ENCODE measurements around the gene RORC. TPM values are rescaled to one million over a fixed set of nuclear protein-coding genes. Genes with fewer than 3 reads are reported as not detected.
"Not testable (repeated sequence)": the region's sequence is repeated elsewhere in the genome, so short reads cannot be mapped to it uniquely, and the experiment has no call there.

Gene RORC
- total RNA-seq, 1 donor from 2014 or later: 0.17 TPM

DNA sequence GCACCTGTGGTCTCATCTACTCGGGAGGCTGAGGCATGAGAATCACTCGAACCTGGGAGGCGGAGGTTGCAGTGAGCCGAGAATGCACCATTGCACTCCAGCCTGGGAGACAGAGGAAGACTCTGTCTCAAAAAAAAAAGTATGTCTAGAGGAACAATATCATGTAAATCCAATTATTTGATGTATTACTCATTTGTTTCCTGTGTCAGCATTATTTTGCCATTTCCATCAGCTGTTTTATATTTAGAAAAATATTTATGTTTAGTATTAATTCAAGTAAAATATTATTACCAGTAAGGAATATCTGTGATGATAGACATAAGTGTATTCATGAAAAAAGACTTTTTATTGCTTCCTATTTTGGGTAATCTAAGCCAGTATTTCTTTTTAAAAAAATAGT lies 54.3 kb downstream of the RORC start:
- H3K4me3 ChIP-seq (ENCODE audit: low read depth, low read length): no peak overlapping the region
- TF ChIP-seq, protein P1, sequence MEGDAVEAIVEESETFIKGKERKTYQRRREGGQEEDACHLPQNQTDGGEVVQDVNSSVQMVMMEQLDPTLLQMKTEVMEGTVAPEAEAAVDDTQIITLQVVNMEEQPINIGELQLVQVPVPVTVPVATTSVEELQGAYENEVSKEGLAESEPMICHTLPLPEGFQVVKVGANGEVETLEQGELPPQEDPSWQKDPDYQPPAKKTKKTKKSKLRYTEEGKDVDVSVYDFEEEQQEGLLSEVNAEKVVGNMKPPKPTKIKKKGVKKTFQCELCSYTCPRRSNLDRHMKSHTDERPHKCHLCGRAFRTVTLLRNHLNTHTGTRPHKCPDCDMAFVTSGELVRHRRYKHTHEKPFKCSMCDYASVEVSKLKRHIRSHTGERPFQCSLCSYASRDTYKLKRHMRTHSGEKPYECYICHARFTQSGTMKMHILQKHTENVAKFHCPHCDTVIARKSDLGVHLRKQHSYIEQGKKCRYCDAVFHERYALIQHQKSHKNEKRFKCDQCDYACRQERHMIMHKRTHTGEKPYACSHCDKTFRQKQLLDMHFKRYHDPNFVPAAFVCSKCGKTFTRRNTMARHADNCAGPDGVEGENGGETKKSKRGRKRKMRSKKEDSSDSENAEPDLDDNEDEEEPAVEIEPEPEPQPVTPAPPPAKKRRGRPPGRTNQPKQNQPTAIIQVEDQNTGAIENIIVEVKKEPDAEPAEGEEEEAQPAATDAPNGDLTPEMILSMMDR (IDR thresholded peaks at IDR 0.05; ENCODE audit: insufficient read depth, low read length, poor library complexity, severe bottlenecking): no peak
- DNase-seq (ENCODE audit: low read depth): no peak
- no peaks in the 10 kb centered on the region for H3K27me3 ChIP-seq (ENCODE audit: control insufficient read depth, insufficient read depth, low read length)
- H3K36me3 ChIP-seq (ENCODE audit: control insufficient read depth, insufficient read depth, low read length): no peaks in the 10 kb centered on the region

- Histone ChIP-seq H3K36me3 (ENCODE audit: control insufficient read depth, insufficient read depth, low read length) (no peaks in the 10 kb centered on the region), H3K4me3 (ENCODE audit: low read depth, low read length) (no peak overlapping the region), H3K27me3 (ENCODE audit: control insufficient read depth, insufficient read depth, low read length) (no peaks in the 10 kb centered on the region)
- TF ChIP-seq, protein P1 (IDR thresholded peaks at IDR 0.05; ENCODE audit: insufficient read depth, low read length, poor library complexity, severe bottlenecking): no peak
- no peak for DNase-seq (ENCODE audit: low read depth)
Measured at GRCh38 chr1:151776665-151777062, 54.9 kb downstream of the RORC start.

DNA sequence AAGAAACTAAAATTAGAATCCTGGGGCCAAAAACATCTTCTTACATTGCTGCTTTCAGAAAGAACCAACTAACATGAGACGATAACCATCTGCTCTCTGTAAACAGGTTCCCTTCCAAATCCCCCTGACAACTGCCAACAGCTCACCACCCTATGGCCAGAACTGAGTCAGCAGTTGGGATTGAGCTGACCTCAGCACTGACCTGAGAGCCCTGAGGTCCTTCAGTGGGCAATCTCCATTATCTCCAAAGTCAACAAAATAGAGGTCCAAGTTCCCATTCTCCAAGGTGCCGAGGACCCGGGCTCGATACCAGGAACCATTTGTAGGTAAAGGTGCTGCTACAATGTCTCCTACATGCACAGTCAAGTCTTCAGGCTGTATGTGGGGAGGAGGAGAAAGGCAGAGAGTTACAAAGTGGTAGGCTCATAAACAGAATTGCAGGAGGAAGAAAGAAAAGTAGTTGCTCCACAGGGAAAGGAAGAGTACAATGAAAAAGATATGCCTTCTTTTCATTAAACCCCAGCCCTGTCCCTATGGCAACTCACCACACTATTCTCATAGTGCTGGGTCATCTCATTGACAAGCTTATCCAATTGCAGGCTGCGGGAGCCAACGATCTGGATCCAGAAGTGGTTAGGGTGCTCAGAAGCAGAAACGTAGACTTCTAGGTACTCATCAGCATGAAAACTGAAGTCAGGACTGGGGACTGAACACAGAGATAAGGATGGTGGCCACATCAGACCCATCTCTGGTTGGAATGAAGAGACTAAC lies 55.5 kb downstream of the RORC start:
- Histone ChIP-seq H3K4me3 (ENCODE audit: low read depth, low read length) (no peak overlapping the region), H3K36me3 (ENCODE audit: control insufficient read depth, insufficient read depth, low read length) (no peaks in the 10 kb centered on the region), H3K27me3 (ENCODE audit: control insufficient read depth, insufficient read depth, low read length) (no peaks in the 10 kb centered on the region)
- TF ChIP-seq, protein P1 (IDR thresholded peaks at IDR 0.05; ENCODE audit: insufficient read depth, low read length, poor library complexity, severe bottlenecking): no peak
- DNase-seq (ENCODE audit: low read depth): no peak

GRCh38 chr1:151774256-151774922 lies 57.2 kb downstream of the RORC start:
- no peak overlapping the region for H3K4me3 ChIP-seq (ENCODE audit: low read depth, low read length)
- DNase-seq (ENCODE audit: low read depth): no peak
- no peaks in the 10 kb centered on the region for H3K27me3 ChIP-seq (ENCODE audit: control insufficient read depth, insufficient read depth, low read length)
- H3K36me3 ChIP-seq (ENCODE audit: control insufficient read depth, insufficient read depth, low read length): no peaks in the 10 kb centered on the region
- TF ChIP-seq, protein P1 (IDR thresholded peaks at IDR 0.05; ENCODE audit: insufficient read depth, low read length, poor library complexity, severe bottlenecking): no peak

GRCh38 chr1:151773702-151774101 lies 57.9 kb downstream of the RORC start:
- H3K4me3 ChIP-seq (ENCODE audit: low read depth, low read length): no peak overlapping the region
- no peaks in the 10 kb centered on the region for H3K27me3 ChIP-seq (ENCODE audit: control insufficient read depth, insufficient read depth, low read length)
- no peaks in the 10 kb centered on the region for H3K36me3 ChIP-seq (ENCODE audit: control insufficient read depth, insufficient read depth, low read length)
- TF ChIP-seq, protein P1 (IDR thresholded peaks at IDR 0.05; ENCODE audit: insufficient read depth, low read length, poor library complexity, severe bottlenecking): no peak
- peak; percentile 75 for DNase-seq (ENCODE audit: low read depth)

- H3K4me3 ChIP-seq (ENCODE audit: low read depth, low read length); H3K27me3 ChIP-seq (ENCODE audit: control insufficient read depth, insufficient read depth, low read length); DNase-seq (ENCODE audit: low read depth); H3K36me3 ChIP-seq (ENCODE audit: control insufficient read depth, insufficient read depth, low read length): not testable (repeated sequence)
Measured at GRCh38 chr1:151769270-151769669, 62.3 kb downstream of the RORC start.

GRCh38 chr1:151768351-151769066 lies 63.1 kb downstream of the RORC start:
- H3K4me3 ChIP-seq (ENCODE audit: low read depth, low read length); H3K27me3 ChIP-seq (ENCODE audit: control insufficient read depth, insufficient read depth, low read length); H3K36me3 ChIP-seq (ENCODE audit: control insufficient read depth, insufficient read depth, low read length); DNase-seq (ENCODE audit: low read depth): not testable (repeated sequence)
